Stomach (tissue), 4 donors: ENCODE data around the gene TC2N.

ENCODE experiments used
- EP300 ChIP-seq: sonication (generic); formaldehyde crosslinking; IDR thresholded peaks from one replicate; pipeline ENCODE4 v1.6.1; 2017; ENCODE audit warnings: antibody characterized with exemption
- POLR2A ChIP-seq, 4 donors: fragments of 450-650 bp; IDR thresholded peaks; one replicate each; pipeline ENCODE4 v1.6.1; 2016; ENCODE audit warnings: antibody characterized with exemption in 4 of 4, control low read depth in 2 of 4, mild to moderate bottlenecking in 1 of 4, moderate library complexity in 1 of 4
- POLR2AphosphoS5 ChIP-seq, 3 donors: sonication (generic); formaldehyde crosslinking; IDR thresholded peaks; one replicate each; pipeline ENCODE4 v1.6.1; 2016; ENCODE audit warnings: antibody characterized with exemption in 3 of 3
- TF ChIP-seq, protein P1 (sequence below), 7 experiments: fragments of 450-650 bp in 4 of 7; fragments of 200-600 bp in 3 of 7; sonication (generic) in 3 of 7; IDR thresholded peaks; one replicate each; pipeline ENCODE4 v1.5.1; 2016 to 2019; ENCODE audit warnings: antibody characterized with exemption in 7 of 7, control low read depth in 2 of 7, mild to moderate bottlenecking in 1 of 7

DNA sequence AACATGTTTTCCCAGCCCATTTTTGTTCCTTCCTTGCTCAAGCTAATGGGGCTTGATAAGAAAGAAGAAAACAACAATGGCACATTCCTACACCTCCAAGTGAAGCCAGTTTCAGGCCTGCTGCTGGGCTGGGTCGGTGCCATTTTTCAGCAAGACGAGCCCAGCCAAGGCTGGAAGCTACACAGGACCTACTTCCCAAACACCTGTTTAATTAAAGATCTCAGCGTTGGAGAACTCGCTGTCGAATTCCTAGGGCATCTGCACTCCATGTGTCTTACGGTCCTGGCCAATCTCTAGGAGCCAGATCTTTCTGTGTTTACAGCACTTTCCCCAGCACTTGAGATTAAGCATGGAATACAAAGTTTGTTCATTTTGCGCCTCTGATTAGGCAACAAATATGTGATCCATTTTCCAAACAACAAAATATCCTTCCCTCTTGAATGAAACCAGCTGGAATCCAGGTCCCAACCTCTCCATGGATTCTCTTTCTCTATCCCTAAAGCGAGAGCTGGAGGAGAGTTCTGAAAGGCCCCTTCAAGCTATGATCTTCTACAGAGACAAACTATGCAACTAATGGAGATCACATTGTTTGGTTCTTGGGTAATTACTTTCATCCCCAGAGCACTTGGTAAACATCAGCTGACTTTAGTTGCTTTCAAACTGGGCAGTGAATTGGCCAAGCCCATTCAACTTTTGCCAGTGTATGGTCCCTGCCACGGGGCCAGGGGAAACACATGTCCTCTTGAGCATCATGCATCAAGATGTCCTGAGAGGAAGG, 34.3 kb upstream of the TC2N start:
- TF ChIP-seq POLR2A (IDR thresholded peaks at IDR 0.05) (no peak), POLR2AphosphoS5 (IDR thresholded peaks at IDR 0.05) (peak in 2 of 3 donors; percentile 39 to 65), EP300 (no peak)
- TF ChIP-seq, protein P1, sequence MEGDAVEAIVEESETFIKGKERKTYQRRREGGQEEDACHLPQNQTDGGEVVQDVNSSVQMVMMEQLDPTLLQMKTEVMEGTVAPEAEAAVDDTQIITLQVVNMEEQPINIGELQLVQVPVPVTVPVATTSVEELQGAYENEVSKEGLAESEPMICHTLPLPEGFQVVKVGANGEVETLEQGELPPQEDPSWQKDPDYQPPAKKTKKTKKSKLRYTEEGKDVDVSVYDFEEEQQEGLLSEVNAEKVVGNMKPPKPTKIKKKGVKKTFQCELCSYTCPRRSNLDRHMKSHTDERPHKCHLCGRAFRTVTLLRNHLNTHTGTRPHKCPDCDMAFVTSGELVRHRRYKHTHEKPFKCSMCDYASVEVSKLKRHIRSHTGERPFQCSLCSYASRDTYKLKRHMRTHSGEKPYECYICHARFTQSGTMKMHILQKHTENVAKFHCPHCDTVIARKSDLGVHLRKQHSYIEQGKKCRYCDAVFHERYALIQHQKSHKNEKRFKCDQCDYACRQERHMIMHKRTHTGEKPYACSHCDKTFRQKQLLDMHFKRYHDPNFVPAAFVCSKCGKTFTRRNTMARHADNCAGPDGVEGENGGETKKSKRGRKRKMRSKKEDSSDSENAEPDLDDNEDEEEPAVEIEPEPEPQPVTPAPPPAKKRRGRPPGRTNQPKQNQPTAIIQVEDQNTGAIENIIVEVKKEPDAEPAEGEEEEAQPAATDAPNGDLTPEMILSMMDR (IDR thresholded peaks at IDR 0.05): no peak
